K562 (cell line): ENCODE results near the gene LDB2. TPM values are rescaled to one million over a fixed set of nuclear protein-coding genes. Genes with fewer than 3 reads are reported as not detected.

Experiments used
- ATAC-seq: fragments of 200-7000 bp; cut with Tn5 transposase; 3 replicates; pipeline ENCODE4 v1.9.1; 2020; ENCODE audit warnings: moderate library complexity
- BruUV-seq: library from RNA; stranded (reverse); fragments of 400-500 nt; replicated peaks from 2 replicates; lab custom pipeline; 2021; lab: Mats Ljungman, UMichigan
- CTCF ChIA-PET: fragments of 300-600 bp; formaldehyde crosslinking; extraction: SDS; loops from one replicate; lab custom pipeline; 2021; ENCODE audit warnings: low intra/inter-chr PET ratio; lab: Yijun Ruan, JAX
- POLR2A ChIA-PET: fragments of 300-600, 350-650 bp; sonication (Branson Sonifier 250); formaldehyde crosslinking; extraction: SDS; loops from one replicate; lab custom pipeline; 2021; ENCODE audit warnings: antibody characterized with exemption, inconsistent platforms; lab: Yijun Ruan, JAX
- DNase-seq, 4 experiments: peaks; one replicate each; pipeline versions ENCODE4 v3.0.0 to v3.0.0-alpha.2; 2011 to 2018; ENCODE audit warnings: low spot score in 3 of 4, mixed read lengths in 3 of 4; ENCODE audit errors: extremely low read depth in 1 of 4
- FAIRE-seq: peaks from 2 replicates; lab custom pipeline; 2011; peaks lifted over from hg19 to GRCh38; lab: Jason Lieb, UNC
- H2AFZ ChIP-seq: 2 replicates; pipeline ENCODE4 v1.6.0; 2011; ENCODE audit warnings: low read depth, low read length, control low read depth, inconsistent platforms
- H3K27ac ChIP-seq: fragments of 200-600 bp; 3 replicates; pipeline ENCODE4 v1.8.0; 2011; ENCODE audit warnings: low read depth, mild to moderate bottlenecking, control low read depth, inconsistent platforms, low read length, moderate library complexity, mixed read lengths; ENCODE audit errors: extremely low read depth
- H3K27me3 ChIP-seq, 2 experiments: fragments of 300-600 bp in 1 of 2; 2 replicates in 1 of 2; 3 replicates in 1 of 2; pipeline versions ENCODE4 v1.6.0 to v1.8.0; 2011; ENCODE audit warnings: inconsistent platforms in 2 of 2, low read length in 2 of 2, mild to moderate bottlenecking in 1 of 2, mixed read lengths in 1 of 2, moderate library complexity in 1 of 2; ENCODE audit not compliant: control insufficient read depth in 2 of 2, insufficient read depth in 2 of 2
- H3K36me3 ChIP-seq: fragments of 300-600 bp; 3 replicates; pipeline ENCODE4 v1.8.0; 2011; ENCODE audit warnings: mild to moderate bottlenecking, low read length, inconsistent platforms; ENCODE audit not compliant: control insufficient read depth, insufficient read depth
- H3K4me1 ChIP-seq, 2 experiments: fragments of 200-600 bp in 1 of 2; replicated peaks in 1 of 2; 2 replicates in 1 of 2; 3 replicates in 1 of 2; pipeline versions ENCODE4 v1.5.1 to v1.8.0; 2011; ENCODE audit warnings: inconsistent platforms in 2 of 2, low read length in 2 of 2, mild to moderate bottlenecking in 1 of 2, mixed read lengths in 1 of 2, moderate library complexity in 1 of 2; ENCODE audit not compliant: control insufficient read depth in 2 of 2, insufficient read depth in 2 of 2
- H3K4me2 ChIP-seq: 2 replicates; pipeline ENCODE4 v1.6.1; 2011; ENCODE audit warnings: low read length, control low read depth, inconsistent platforms, mixed read lengths; ENCODE audit not compliant: insufficient read depth
- H3K4me3 ChIP-seq: fragments of 200-600 bp; sonication (generic), shearing (Covaris generic); 2 replicates; pipeline ENCODE4 v1.5.1; 2016; ENCODE audit warnings: control low read depth, inconsistent platforms
- H3K79me2 ChIP-seq: fragments of 200-600 bp; 3 replicates; pipeline ENCODE4 v1.8.0; 2011; ENCODE audit warnings: low read length, inconsistent platforms; ENCODE audit not compliant: control insufficient read depth, insufficient read depth
- H3K9ac ChIP-seq, 2 experiments: 2 replicates each; pipeline versions ENCODE4 v1.6.0 to v1.6.1; 2011; ENCODE audit warnings: low read depth in 2 of 2, low read length in 2 of 2, control low read depth in 1 of 2, inconsistent platforms in 1 of 2, mild to moderate bottlenecking in 1 of 2, mixed read lengths in 1 of 2; ENCODE audit not compliant: insufficient read depth in 1 of 2
- H3K9me1 ChIP-seq: one replicate; pipeline ENCODE4 v1.6.0; 2011; ENCODE audit warnings: inconsistent platforms, mild to moderate bottlenecking, low read length, moderate library complexity; ENCODE audit not compliant: control insufficient read depth, insufficient read depth
- H3K9me3 ChIP-seq: replicated peaks from 2 replicates; pipeline ENCODE4 v1.5.1; 2011; ENCODE audit warnings: low read depth, low read length, inconsistent platforms; ENCODE audit not compliant: control insufficient read depth, insufficient read depth
- H4K20me1 ChIP-seq: replicated peaks from 2 replicates; pipeline ENCODE4 v1.6.1; 2011; ENCODE audit warnings: low read length, inconsistent platforms, mixed read lengths; ENCODE audit not compliant: control insufficient read depth, insufficient read depth
- ETV5 ChIP-seq: sonication (generic); formaldehyde crosslinking; IDR thresholded peaks from 2 replicates; pipeline ENCODE4 v1.4.0; 2020; ENCODE audit warnings: low read depth, mild to moderate bottlenecking, missing genetic modification reagents
- HMBOX1 ChIP-seq: sonication (generic); IDR thresholded peaks from 2 replicates; pipeline ENCODE4 v1.6.1; 2016
- KDM1A ChIP-seq, 2 experiments: fragments of 450-650 bp; IDR thresholded peaks; 2 replicates each; pipeline ENCODE4 v1.6.1; 2016; ENCODE audit warnings: mild to moderate bottlenecking in 2 of 2
- LARP7 ChIP-seq: fragments of 450-650 bp; IDR thresholded peaks from 2 replicates; pipeline ENCODE4 v1.6.1; 2016
- MAZ ChIP-seq, 2 experiments: fragments of 450-650 bp in 1 of 2; sonication (generic) in 1 of 2; formaldehyde crosslinking; IDR thresholded peaks in 1 of 2; conservative IDR thresholded peaks in 1 of 2; 2 replicates each; pipeline versions ENCODE4 v1.4.0 to v1.5.0; 2020; ENCODE audit warnings: mild to moderate bottlenecking in 1 of 2, missing genetic modification reagents in 1 of 2
- MTA3 ChIP-seq: fragments of 450-650 bp; formaldehyde crosslinking; IDR thresholded peaks from 2 replicates; pipeline ENCODE4 v1.6.1; 2017; ENCODE audit warnings: mild to moderate bottlenecking, borderline replicate concordance
- PHB2 ChIP-seq: fragments of 450-650 bp; IDR thresholded peaks from 2 replicates; pipeline ENCODE4 v1.6.1; 2017; ENCODE audit warnings: low read depth
- POLR3G ChIP-seq: IDR thresholded peaks from 2 replicates; pipeline ENCODE4 v1.6.1; 2011; ENCODE audit not compliant: insufficient read length, insufficient replicate concordance; ENCODE audit errors: extremely low read depth
- PTRF ChIP-seq: fragments of 450-650 bp; IDR thresholded peaks from 2 replicates; pipeline ENCODE4 v1.6.1; 2016; ENCODE audit warnings: mild to moderate bottlenecking, missing genetic modification characterization, missing compliant biosample characterization
- RCOR1 ChIP-seq, 2 experiments: IDR thresholded peaks; 2 replicates each; pipeline ENCODE4 v1.6.1; 2012; ENCODE audit warnings: low read depth in 2 of 2, low read length in 2 of 2, borderline replicate concordance in 1 of 2, improper control_type of control experiment in 1 of 2
- ZBTB2 ChIP-seq: fragments of 450-650 bp; IDR thresholded peaks from 2 replicates; pipeline ENCODE4 v1.6.1; 2016; ENCODE audit warnings: antibody characterized with exemption
- ZBTB7A ChIP-seq: IDR thresholded peaks from 2 replicates; pipeline ENCODE4 v1.6.1; 2011; ENCODE audit warnings: low read depth, mild to moderate bottlenecking, low read length, moderate library complexity, borderline replicate concordance; ENCODE audit not compliant: control insufficient read depth
- ZFP36 ChIP-seq: fragments of 150-350 bp; IDR thresholded peaks from 2 replicates; pipeline ENCODE4 v1.6.1; 2018; ENCODE audit warnings: low read length, low read depth; ENCODE audit not compliant: partially characterized antibody
- ZFX ChIP-seq: sonication (generic); formaldehyde crosslinking; IDR thresholded peaks from 2 replicates; pipeline ENCODE4 v1.8.0; 2022; ENCODE audit warnings: mild to moderate bottlenecking, missing genetic modification reagents, moderate library complexity
- ZKSCAN3 ChIP-seq: fragments of 250-450 bp; sonication (Bioruptor Pico); IDR thresholded peaks from 2 replicates; pipeline ENCODE4 v1.4.0; 2020
- ZNF584 ChIP-seq: fragments of 200-800 bp; sonication (Bioruptor generic); IDR thresholded peaks from 2 replicates; pipeline ENCODE4 v1.6.1; 2016; ENCODE audit warnings: low read depth, mild to moderate bottlenecking, missing genetic modification characterization, missing compliant biosample characterization
- ZNF717 ChIP-seq: fragments of 250-450 bp; sonication (Bioruptor Pico); IDR thresholded peaks from 2 replicates; pipeline ENCODE4 v1.5.0; 2021
- WGBS: fragments of 100-300 bp; shearing (Covaris generic); methylation state at CpG from one replicate; pipeline ENCODE4 v1.1.6; 2016; ENCODE audit warnings: low coverage, mixed read lengths; ENCODE audit not compliant: insufficient coverage; ENCODE audit errors: missing lambda C conversion rate; 5-methylcytosine and 5-hydroxymethylcytosine counted together
- in situ Hi-C: fragments of 300-500 bp; cut with MboI; formaldehyde crosslinking; loops from 4 replicates; pipeline ENCODE4 v1.15.0; 2018; ENCODE audit warnings: inconsistent platforms, mixed read lengths
- intact Hi-C: fragments of 100-400 bp; cut with micrococcal nuclease; formaldehyde crosslinking; loops from 2 replicates; pipeline ENCODE4 v1.14.2; 2022
- polyA plus RNA-seq, 8 experiments: library from polyadenylated mRNA; depleted of rRNA in 4 of 8; stranded (reverse) in 5 of 8; unstranded in 3 of 8; fragments of >200 nt; fragmentation: Nextera tagmentation in 2 of 8; fragmentation: Illumina TruSeq in 1 of 8; extraction: Ambion mirVana in 2 of 8; extraction: Trizol in 1 of 8; gene quantifications; 2 replicates each; pipeline versions ENCODE4 v1.2.1 to v1.2.3, GENCODE V29; 2011 to 2014; ENCODE audit warnings: inconsistent platforms in 1 of 8, missing spikeins in 1 of 8
- total RNA-seq, 7 experiments: library from RNA; depleted of rRNA in 6 of 7; stranded (reverse); fragments of >200 nt in 6 of 7; fragmentation: Illumina TruSeq in 2 of 7; extraction: Trizol in 2 of 7; gene quantifications; 2 replicates each; pipeline versions ENCODE4 v1.2.1 to v1.2.3, GENCODE V29; 2011 to 2021; ENCODE audit warnings: low replicate concordance in 1 of 7
- TF ChIP-seq, protein P1 (sequence below): sonication (generic); formaldehyde crosslinking; IDR thresholded peaks from 2 replicates; pipeline ENCODE4 v1.8.1; 2023; ENCODE audit warnings: mild to moderate bottlenecking, missing genetic modification reagents

LDB2 gene
- total and polyA plus RNA-seq, 9 of the 15 experiments (the other 6 are each of a cell fraction or from before 2014, with no cell fraction given): 0.10 to 0.20 TPM; not detected in 7

DNA sequence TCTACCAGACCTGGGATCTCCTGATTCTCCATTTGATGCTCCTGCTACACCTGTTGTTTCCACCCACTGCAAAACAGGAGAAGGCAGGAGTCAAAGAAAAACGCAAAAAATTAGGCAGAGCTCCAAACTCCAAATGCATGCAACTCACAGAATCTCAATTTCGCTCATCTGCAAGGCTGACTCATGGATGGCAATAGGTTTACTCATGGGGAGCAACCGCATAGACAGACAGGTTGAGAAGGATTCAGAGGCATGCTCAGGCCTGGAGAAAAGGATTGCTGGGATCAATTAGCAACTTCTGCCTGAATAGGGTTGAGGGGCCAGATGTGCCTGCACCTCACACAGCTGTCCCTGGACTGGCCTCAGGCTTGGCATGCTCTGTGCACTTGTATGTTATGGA is 231.0 kb downstream of the LDB2 start (continued):
- no peak for TF ChIP-seq ZKSCAN3 (CRISPR knock-in tag)
- TF ChIP-seq, protein P1, sequence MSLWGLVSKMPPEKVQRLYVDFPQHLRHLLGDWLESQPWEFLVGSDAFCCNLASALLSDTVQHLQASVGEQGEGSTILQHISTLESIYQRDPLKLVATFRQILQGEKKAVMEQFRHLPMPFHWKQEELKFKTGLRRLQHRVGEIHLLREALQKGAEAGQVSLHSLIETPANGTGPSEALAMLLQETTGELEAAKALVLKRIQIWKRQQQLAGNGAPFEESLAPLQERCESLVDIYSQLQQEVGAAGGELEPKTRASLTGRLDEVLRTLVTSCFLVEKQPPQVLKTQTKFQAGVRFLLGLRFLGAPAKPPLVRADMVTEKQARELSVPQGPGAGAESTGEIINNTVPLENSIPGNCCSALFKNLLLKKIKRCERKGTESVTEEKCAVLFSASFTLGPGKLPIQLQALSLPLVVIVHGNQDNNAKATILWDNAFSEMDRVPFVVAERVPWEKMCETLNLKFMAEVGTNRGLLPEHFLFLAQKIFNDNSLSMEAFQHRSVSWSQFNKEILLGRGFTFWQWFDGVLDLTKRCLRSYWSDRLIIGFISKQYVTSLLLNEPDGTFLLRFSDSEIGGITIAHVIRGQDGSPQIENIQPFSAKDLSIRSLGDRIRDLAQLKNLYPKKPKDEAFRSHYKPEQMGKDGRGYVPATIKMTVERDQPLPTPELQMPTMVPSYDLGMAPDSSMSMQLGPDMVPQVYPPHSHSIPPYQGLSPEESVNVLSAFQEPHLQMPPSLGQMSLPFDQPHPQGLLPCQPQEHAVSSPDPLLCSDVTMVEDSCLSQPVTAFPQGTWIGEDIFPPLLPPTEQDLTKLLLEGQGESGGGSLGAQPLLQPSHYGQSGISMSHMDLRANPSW (CRISPR knock-in tag): no peak
- no peak for TF ChIP-seq POLR3G
- TF ChIP-seq HMBOX1: no peak
- no peak for TF ChIP-seq PTRF
- no peak for TF ChIP-seq ZNF584 (CRISPR knock-in tag)
- TF ChIP-seq LARP7: no peak
- TF ChIP-seq, all 486 proteins: peak for 0

GRCh38 chr4:16665942-16666551 is 232.4 kb downstream of the LDB2 start:
- Histone ChIP-seq H3K27ac (no peak overlapping the region), H3K9ac (no peak overlapping the region), H3K27me3 (no peaks in the 10 kb centered on the region), H3K36me3 (no peaks in the 10 kb centered on the region), H3K4me2 (no peak overlapping the region), H2AFZ (no peak overlapping the region), H3K79me2 (no peaks in the 10 kb centered on the region), H3K4me3 (no peak overlapping the region), H4K20me1 (no peaks in the 10 kb centered on the region), H3K4me1 (no peaks in the 10 kb centered on the region), H3K9me3 (no peaks in the 10 kb centered on the region), H3K9me1 (no peaks in the 10 kb centered on the region)
- FAIRE-seq (no peak), ATAC-seq (no peak), DNase-seq (no peak)
- 3% methylated on average over 12 of the region's 12 CpGs for WGBS
- intact Hi-C loops (no loop called here), in situ Hi-C loops (no loop called here)
- BruUV-seq: no TSS peak
- ChIA-PET CTCF (no interaction called here), POLR2A (interaction anchor here (0.7 kb wide), 1 partner anchor 799 kb away, joined by 3 read pairs; no protein-coding TSS in a partner anchor)
- TF ChIP-seq ZNF717: no peak
- TF ChIP-seq ZFP36: no peak
- no peak for TF ChIP-seq ZFX
- no peak for TF ChIP-seq ZBTB7A
- no peak for TF ChIP-seq MAZ (CRISPR knock-in tag; conservative IDR thresholded peaks at IDR 0.05 in 1 of 2, IDR thresholded peaks at IDR 0.05 in 1 of 2)
- TF ChIP-seq ETV5 (CRISPR knock-in tag): no peak
- TF ChIP-seq PHB2: no peak
- TF ChIP-seq ZBTB2: no peak
- TF ChIP-seq MTA3: no peak
- no peak for TF ChIP-seq KDM1A (IDR thresholded peaks at IDR 0.05)
- TF ChIP-seq RCOR1 (IDR thresholded peaks at IDR 0.05; ENCODE audit: borderline replicate concordance in 1 of 2, low read depth in 2 of 2, low read length in 2 of 2): no peak
